GM12878 (cell line): Measurements from ENCODE around the gene ATG5. TPM values are rescaled to one million over a fixed set of nuclear protein-coding genes. Genes with fewer than 3 reads are reported as not detected.

ENCODE experiments used
- ATAC-seq: fragments of 200-7000 bp; cut with Tn5 transposase; 3 replicates; pipeline ENCODE4 v1.9.1; 2020; ENCODE audit warnings: mild to moderate bottlenecking, moderate library complexity
- BruUV-seq: library from RNA; stranded (reverse); fragments of 400-500 nt; replicated peaks from 2 replicates; lab custom pipeline; 2021; lab: Mats Ljungman, UMichigan
- CTCF ChIA-PET: fragments of 300-600 bp; sonication (Branson Sonifier 250); formaldehyde crosslinking; extraction: SDS; loops from one replicate; lab custom pipeline; 2021; ENCODE audit warnings: inconsistent platforms; lab: Yijun Ruan, JAX
- POLR2A ChIA-PET: fragments of 350-600 bp; formaldehyde crosslinking; extraction: SDS; loops from one replicate; lab custom pipeline; 2021; ENCODE audit warnings: inconsistent platforms; lab: Charles Lee
- RAD21 ChIA-PET: fragments of 300-600 bp; sonication (Branson Sonifier 250); formaldehyde crosslinking; loops from one replicate; lab custom pipeline; 2023; ENCODE audit warnings: antibody characterized with exemption; ENCODE audit not compliant: unreplicated experiment; lab: Charles Lee
- SMC1A ChIA-PET: fragments of 300-600 bp; sonication (Branson Sonifier 250); formaldehyde crosslinking; loops from one replicate; lab custom pipeline; 2023; ENCODE audit not compliant: unreplicated experiment, uncharacterized antibody; lab: Charles Lee
- DNase-seq: peaks from one replicate; pipeline ENCODE4 v3.0.0-alpha.2; 2011; ENCODE audit warnings: low read depth, low spot score
- FAIRE-seq: peaks from 3 replicates; lab custom pipeline; 2011; peaks lifted over from hg19 to GRCh38; lab: Jason Lieb, UNC
- H2AFZ ChIP-seq: 2 replicates; pipeline ENCODE4 v1.6.0; 2011; ENCODE audit warnings: low read depth, low read length, control low read depth; ENCODE audit not compliant: control insufficient read depth
- H3K27ac ChIP-seq: 2 replicates; pipeline ENCODE4 v1.5.1; 2011; ENCODE audit warnings: control low read depth; ENCODE audit not compliant: control insufficient read depth, insufficient read depth
- H3K27me3 ChIP-seq, 2 experiments: replicated peaks in 1 of 2; 2 replicates each; pipeline versions ENCODE4 v1.6.0 to v1.6.1; 2011; ENCODE audit warnings: low read length in 1 of 2; ENCODE audit not compliant: control insufficient read depth in 2 of 2, insufficient read depth in 2 of 2
- H3K36me3 ChIP-seq, 2 experiments: 2 replicates each; pipeline ENCODE4 v1.5.1; 2011; ENCODE audit warnings: low read length in 1 of 2; ENCODE audit not compliant: control insufficient read depth in 2 of 2, insufficient read depth in 2 of 2
- H3K4me1 ChIP-seq: 2 replicates; pipeline ENCODE4 v1.6.1; 2011; ENCODE audit warnings: mild to moderate bottlenecking, low read length, moderate library complexity, mixed read lengths; ENCODE audit not compliant: control insufficient read depth, insufficient read depth
- H3K4me2 ChIP-seq: 2 replicates; pipeline ENCODE4 v1.6.0; 2011; ENCODE audit warnings: control low read depth; ENCODE audit not compliant: control insufficient read depth, insufficient read depth
- H3K4me3 ChIP-seq: fragments of 200-600 bp; sonication (generic); 2 replicates; pipeline ENCODE4 v1.5.1; 2016
- H3K79me2 ChIP-seq: 2 replicates; pipeline ENCODE4 v1.6.0; 2011; ENCODE audit warnings: low read length; ENCODE audit not compliant: control insufficient read depth, insufficient read depth
- H3K9ac ChIP-seq: 2 replicates; pipeline ENCODE4 v1.8.0; 2011; ENCODE audit warnings: low read length, control low read depth, mixed read lengths; ENCODE audit not compliant: control insufficient read depth, insufficient read depth
- H3K9me3 ChIP-seq: replicated peaks from 3 replicates; pipeline ENCODE4 v1.5.1; 2011; ENCODE audit warnings: mild to moderate bottlenecking, low read length; ENCODE audit not compliant: control insufficient read depth, insufficient read depth
- H4K20me1 ChIP-seq: 2 replicates; pipeline ENCODE4 v1.6.0; 2011; ENCODE audit not compliant: control insufficient read depth, insufficient read depth
- BHLHE40 ChIP-seq, 2 experiments: fragments of 450-650 bp in 1 of 2; IDR thresholded peaks; 2 replicates each; pipeline ENCODE4 v1.6.1; 2011 to 2017; ENCODE audit warnings: low read depth in 2 of 2, borderline replicate concordance in 1 of 2, improper control_type of control experiment in 1 of 2, low read length in 1 of 2, mild to moderate bottlenecking in 1 of 2
- EGR1 ChIP-seq, 2 experiments: IDR thresholded peaks; 1 replicate in 1 of 2; 2 replicates in 1 of 2; pipeline ENCODE4 v1.6.1; 2011 to 2012; ENCODE audit warnings: low read depth in 2 of 2, low read length in 2 of 2, borderline replicate concordance in 1 of 2, mild to moderate bottlenecking in 1 of 2, moderate library complexity in 1 of 2
- EP300 ChIP-seq, 2 experiments: fragments of 150-350 bp in 1 of 2; IDR thresholded peaks; 2 replicates each; pipeline ENCODE4 v1.6.1; 2011 to 2012; ENCODE audit warnings: low read depth in 2 of 2, low read length in 2 of 2, borderline replicate concordance in 1 of 2, improper control_type of control experiment in 1 of 2, inconsistent platforms in 1 of 2; ENCODE audit not compliant: control insufficient read depth in 1 of 2
- EZH2 ChIP-seq: IDR thresholded peaks from 2 replicates; pipeline ENCODE4 v1.6.1; 2012; ENCODE audit warnings: low read depth, mild to moderate bottlenecking, control low read depth, inconsistent platforms, low read length, borderline replicate concordance; ENCODE audit not compliant: control insufficient read depth
- IRF5 ChIP-seq: fragments of 450-650 bp; IDR thresholded peaks from 2 replicates; pipeline ENCODE4 v1.6.1; 2017; ENCODE audit warnings: borderline replicate concordance
- NFIC ChIP-seq: IDR thresholded peaks from 2 replicates; pipeline ENCODE4 v1.6.1; 2012; ENCODE audit warnings: low read depth, mild to moderate bottlenecking, inconsistent platforms, low read length, moderate library complexity
- PKNOX1 ChIP-seq: fragments of 450-650 bp; IDR thresholded peaks from 2 replicates; pipeline ENCODE4 v1.6.1; 2016; ENCODE audit warnings: mild to moderate bottlenecking
- SMARCA5 ChIP-seq: fragments of 450-650 bp; IDR thresholded peaks from 2 replicates; pipeline ENCODE4 v1.6.1; 2017; ENCODE audit warnings: mild to moderate bottlenecking
- STAT1 ChIP-seq: fragments of 450-650 bp; conservative IDR thresholded peaks from 2 replicates; pipeline ENCODE4 v1.6.1; 2014; ENCODE audit warnings: antibody characterized with exemption, mild to moderate bottlenecking
- YBX1 ChIP-seq: fragments of 450-650 bp; IDR thresholded peaks from 2 replicates; pipeline ENCODE4 v1.6.1; 2016; ENCODE audit warnings: antibody characterized with exemption
- ZBED1 ChIP-seq: IDR thresholded peaks from 2 replicates; pipeline ENCODE4 v1.6.1; 2016; ENCODE audit warnings: borderline replicate concordance
- WGBS: methylation state at CpG from one replicate; pipeline ENCODE4 v1.1.6; 2016; ENCODE audit warnings: low lambda C conversion rate; ENCODE audit not compliant: insufficient replicate concordance, insufficient coverage; ENCODE audit errors: missing lambda C conversion rate; 5-methylcytosine and 5-hydroxymethylcytosine counted together
- in situ Hi-C: fragments of 300-500 bp; cut with MboI; formaldehyde crosslinking; loops from 9 replicates; pipeline ENCODE4 v1.14.3; 2018; ENCODE audit warnings: mixed read lengths
- intact Hi-C: fragments of 100-400 bp; cut with micrococcal nuclease; formaldehyde crosslinking; loops from one replicate; pipeline ENCODE4 v1.14.2; 2022; ENCODE audit not compliant: unreplicated experiment
- polyA plus RNA-seq, 11 experiments: library from polyadenylated mRNA; depleted of rRNA in 4 of 11; unstranded in 6 of 11; stranded (reverse) in 5 of 11; fragments of >200 nt; fragmentation: Nextera tagmentation in 4 of 11; fragmentation: Illumina TruSeq in 1 of 11; extraction: Ambion mirVana in 4 of 11; extraction: Trizol in 1 of 11; gene quantifications; 1 replicate in 1 of 11; 2 replicates in 10 of 11; pipeline versions ENCODE4 v1.2.1 to v1.2.3, GENCODE V29; 2011 to 2016; ENCODE audit warnings: inconsistent platforms in 2 of 11, missing spikeins in 2 of 11, low read depth in 1 of 11
- total RNA-seq, 4 experiments: library from RNA; depleted of rRNA in 3 of 4; stranded (reverse); fragments of >200 nt in 3 of 4; fragmentation: Illumina TruSeq in 1 of 4; extraction: Trizol in 1 of 4; gene quantifications; 2 replicates each; pipeline versions ENCODE4 v1.2.1 to v1.2.3, GENCODE V29; 2013 to 2021

Gene ATG5
- total and polyA plus RNA-seq, 10 of the 15 experiments (the other 5 are each of a cell fraction or from before 2014, with no cell fraction given): 12.9 to 51.8 (median 23.9) TPM

DNA sequence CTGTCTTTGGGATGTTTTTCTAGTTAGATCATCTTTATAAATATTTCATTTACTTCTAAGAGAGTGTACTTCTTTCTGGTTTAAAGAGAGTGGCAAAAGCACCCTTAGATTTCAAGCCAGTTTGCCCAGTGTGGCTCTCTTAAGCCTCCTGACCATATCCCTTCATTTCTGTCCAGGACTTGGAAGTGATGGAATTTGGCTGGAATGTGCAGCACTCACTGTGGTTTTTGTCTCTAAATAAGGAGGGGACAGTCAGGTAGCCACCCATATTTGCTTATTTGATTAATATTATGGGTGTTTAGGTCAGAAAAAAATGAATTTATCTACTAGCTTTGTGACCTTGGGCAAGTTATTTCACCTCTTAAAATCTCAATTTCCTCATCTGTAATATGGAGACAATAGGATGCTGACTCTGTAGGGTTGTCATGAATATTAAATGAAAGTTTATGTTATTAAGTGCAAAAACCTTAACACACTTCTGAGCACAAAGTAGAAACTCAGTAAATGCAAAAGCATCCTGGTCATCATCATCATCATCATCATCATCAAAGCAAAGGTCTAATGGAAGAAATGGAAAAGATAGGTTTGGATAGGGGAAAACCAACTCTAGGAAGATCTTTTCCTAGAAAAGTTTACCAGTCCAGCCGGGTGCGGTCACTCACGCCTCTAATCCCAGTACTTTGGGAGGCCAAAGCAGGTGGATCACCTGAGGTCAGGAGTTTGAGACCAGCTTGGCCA lies 38.0 kb upstream of the ATG5 start (continued):
- TF ChIP-seq EGR1 (IDR thresholded peaks at IDR 0.05; ENCODE audit: borderline replicate concordance in 1 of 2, low read depth in 2 of 2, low read length in 2 of 2) (no peak), IRF5 (no peak), PKNOX1 (no peak)

DNA sequence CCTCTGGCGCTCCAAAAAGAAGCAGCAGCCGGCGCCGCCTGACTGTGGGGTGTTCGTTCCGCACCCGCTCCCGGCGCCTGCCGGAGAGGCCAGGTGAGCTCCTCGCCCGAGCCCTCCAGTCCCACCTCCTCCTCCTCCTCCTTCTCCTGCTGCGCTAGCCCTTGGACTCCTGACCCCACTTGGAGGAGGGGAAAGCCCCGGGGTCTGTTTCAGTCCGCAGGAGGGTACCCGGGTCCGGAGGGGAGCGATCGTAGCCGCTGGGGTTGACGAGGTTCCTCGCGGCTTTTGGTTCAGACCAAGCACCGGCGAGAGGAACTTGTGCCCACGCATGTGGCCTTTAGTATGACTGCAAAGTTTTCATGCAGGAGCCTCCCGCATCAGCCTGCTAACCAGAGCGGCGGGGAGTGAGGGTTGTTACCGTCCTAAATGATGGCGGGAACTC lies 35.5 kb upstream of the ATG5 start:
- TF ChIP-seq EP300 (IDR thresholded peaks at IDR 0.05; ENCODE audit: borderline replicate concordance in 1 of 2, control insufficient read depth in 1 of 2, low read depth in 2 of 2, low read length in 2 of 2) (no peak), ZBED1 (no peak), BHLHE40 (IDR thresholded peaks at IDR 0.05; ENCODE audit: borderline replicate concordance in 1 of 2, low read depth in 2 of 2, low read length in 1 of 2) (no peak), NFIC (no peak), YBX1 (no peak), EZH2 (no peak), SMARCA5 (no peak), STAT1 (no peak)
- Histone ChIP-seq H3K9me3 (no peaks in the 10 kb centered on the region), H3K9ac (no peak overlapping the region), H3K79me2 (no peaks in the 10 kb centered on the region), H3K4me3 (no peak overlapping the region), H3K4me2 (peak overlapping the region; percentile 75), H3K36me3 (no peaks in the 10 kb centered on the region), H3K4me1 (0 out of 2 replicates have a peak, but pooled peaks cover 3% of the 10 kb centered on the region), H2AFZ (peak overlapping the region; percentile 33), H4K20me1 (no peaks in the 10 kb centered on the region), H3K27ac (no peak overlapping the region), H3K27me3 (peaks cover 4 to 13% of the 10 kb centered on the region in 2 experiments)
- in situ Hi-C loops (no loop called here), intact Hi-C loops (no loop called here)
- ChIA-PET RAD21 (no interaction called here), CTCF (interaction anchor here (0.8 to 1.9 kb wide), 6 partner anchors 14 to 202 kb away, joined by 3 to 7 read pairs (median 4); no protein-coding TSS in a partner anchor), POLR2A (no interaction called here), SMC1A (no interaction called here)
- FAIRE-seq: no peak
- BruUV-seq: no TSS peak
- WGBS: 20% methylated on average over 28 of the region's 31 CpGs
- peak; percentile 55 for ATAC-seq
- no peak for DNase-seq
